Psoas muscle (tissue), 8 donors: Measurements from ENCODE around the gene COPS9. TPM values are rescaled to one million over a fixed set of nuclear protein-coding genes. Genes with fewer than 3 reads are reported as not detected.

ENCODE experiments used
- ATAC-seq, 4 donors: fragments of 200-7000 bp; cut with Tn5 transposase; one replicate each; pipeline ENCODE4 v1.9.1; 2020; ENCODE audit warnings: moderate library complexity in 3 of 4, mild to moderate bottlenecking in 2 of 4
- DNase-seq, 2 donors: peaks; one replicate each; pipeline ENCODE4 v3.0.0-alpha.2; 2020
- H3K27ac ChIP-seq: fragments of 200-600 bp; one replicate; pipeline ENCODE4 v1.8.0; 2022
- H3K27me3 ChIP-seq, 3 donors: fragments of 200-600 bp in 1 of 3; one replicate each; pipeline versions ENCODE4 v1.6.1 to v1.8.0; 2013 to 2022; ENCODE audit warnings: low read length in 2 of 3, mild to moderate bottlenecking in 2 of 3, moderate library complexity in 1 of 3; ENCODE audit not compliant: insufficient read depth in 3 of 3
- H3K36me3 ChIP-seq, 2 donors: fragments of 200-600 bp in 1 of 2; one replicate each; pipeline versions ENCODE4 v1.6.1 to v1.8.0; 2013 to 2022; ENCODE audit warnings: low read depth in 1 of 2, mild to moderate bottlenecking in 1 of 2, moderate library complexity in 1 of 2; ENCODE audit not compliant: insufficient read depth in 1 of 2
- H3K4me1 ChIP-seq: fragments of 200-600 bp; one replicate; pipeline ENCODE4 v1.8.0; 2022
- H3K4me3 ChIP-seq: fragments of 200-600 bp; one replicate; pipeline ENCODE4 v1.8.0; 2022; ENCODE audit warnings: mild to moderate bottlenecking
- H3K9me3 ChIP-seq: fragments of 200-600 bp; one replicate; pipeline ENCODE4 v1.8.0; 2022
- WGBS, 3 donors: extraction: QIAGEN DNeasy Blood & Tissue Kit; methylation state at CpG; one replicate each; pipeline versions ENCODE4 v1.1.6 to v1.1.7; 2013; 5-methylcytosine and 5-hydroxymethylcytosine counted together
- intact Hi-C, 2 donors: fragments of 100-400 bp; cut with DNase I; formaldehyde crosslinking; loops; one replicate each; pipeline versions ENCODE4 v1.11.0 to v1.14.2; 2022
- polyA plus RNA-seq, 3 donors: library from polyadenylated mRNA; stranded (reverse); fragments of 200-250 nt; gene quantifications; one replicate each; pipeline ENCODE4 v1.2.3, GENCODE V29; 2013
- total RNA-seq, 4 donors: library from RNA; stranded (reverse); fragmentation: NEBNext Ultra II Directional in 2 of 4; extraction: Animal tissue kit (Norgen Biotek cat#: 25700) in 2 of 4; gene quantifications; one replicate each; pipeline versions ENCODE4 v1.2.1 to v1.2.4, GENCODE V29; 2021 to 2023
- TF ChIP-seq, protein P1 (sequence below): fragments of 200-600 bp; IDR thresholded peaks from one replicate; pipeline ENCODE4 v1.8.0; 2022; ENCODE audit warnings: antibody characterized with exemption
- donor health status: healthy with polysubstance abuse.
- donor health status: DM: no; HTN: no; CAD: no; lungs with moderate emphysema.
- donor health status: Bipolar disorder and iron deficiency.
- donor health status: healthy.
- donor health status: DM: yes; HTN: yes; CAD: no.
- donor health status: DM: no; HTN: no; CAD: no.
- donor health status: DM: no; HTN: no; CAD: no.
- donor health status: DM: yes; HTN: yes; CAD: no.

COPS9 gene
- total and polyA plus RNA-seq, 7 donors: 136 to 597 (median 214) TPM

GRCh38 chr2:240134466-240134865 is 1.6 kb downstream of the COPS9 start:
- Histone ChIP-seq H3K9me3 (no peaks in the 10 kb centered on the region), H3K36me3 (peaks cover 4 to 44% of the 10 kb centered on the region in 2 donors), H3K4me1 (peaks cover 12% of the 10 kb centered on the region), H3K27ac (peak overlapping the region; percentile 23), H3K27me3 (no peaks in the 10 kb centered on the region), H3K4me3 (peak overlapping the region; percentile 99)
- ATAC-seq: no peak
- 68 to 87% (median 68%) methylated on average over 6 of the region's 6 CpGs for WGBS, 3 donors
- intact Hi-C loops: loop anchor here in 1 of 2 donors (10.0 kb wide), 1 partner anchor 200 kb away; no protein-coding TSS in a partner anchor
- no peak for DNase-seq
- TF ChIP-seq, protein P1, sequence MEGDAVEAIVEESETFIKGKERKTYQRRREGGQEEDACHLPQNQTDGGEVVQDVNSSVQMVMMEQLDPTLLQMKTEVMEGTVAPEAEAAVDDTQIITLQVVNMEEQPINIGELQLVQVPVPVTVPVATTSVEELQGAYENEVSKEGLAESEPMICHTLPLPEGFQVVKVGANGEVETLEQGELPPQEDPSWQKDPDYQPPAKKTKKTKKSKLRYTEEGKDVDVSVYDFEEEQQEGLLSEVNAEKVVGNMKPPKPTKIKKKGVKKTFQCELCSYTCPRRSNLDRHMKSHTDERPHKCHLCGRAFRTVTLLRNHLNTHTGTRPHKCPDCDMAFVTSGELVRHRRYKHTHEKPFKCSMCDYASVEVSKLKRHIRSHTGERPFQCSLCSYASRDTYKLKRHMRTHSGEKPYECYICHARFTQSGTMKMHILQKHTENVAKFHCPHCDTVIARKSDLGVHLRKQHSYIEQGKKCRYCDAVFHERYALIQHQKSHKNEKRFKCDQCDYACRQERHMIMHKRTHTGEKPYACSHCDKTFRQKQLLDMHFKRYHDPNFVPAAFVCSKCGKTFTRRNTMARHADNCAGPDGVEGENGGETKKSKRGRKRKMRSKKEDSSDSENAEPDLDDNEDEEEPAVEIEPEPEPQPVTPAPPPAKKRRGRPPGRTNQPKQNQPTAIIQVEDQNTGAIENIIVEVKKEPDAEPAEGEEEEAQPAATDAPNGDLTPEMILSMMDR: no peak

GRCh38 chr2:240133401-240133800 is 2.7 kb downstream of the COPS9 start:
- peaks cover 18% of the 10 kb centered on the region for H3K4me1 ChIP-seq
- H3K9me3 ChIP-seq: no peaks in the 10 kb centered on the region
- ATAC-seq: no peak
- H3K27ac ChIP-seq: no peak overlapping the region
- DNase-seq: peak in 1 of 2 donors; percentile 41
- H3K36me3 ChIP-seq: peaks cover 7 to 47% of the 10 kb centered on the region in 2 donors
- WGBS, 3 donors: 56 to 71% (median 62%) methylated on average over 10 of the region's 10 CpGs
- intact Hi-C loops: loop anchor here in 1 of 2 donors (10.0 kb wide), 1 partner anchor 199 kb away; no protein-coding TSS in a partner anchor
- H3K4me3 ChIP-seq: no peak overlapping the region
- no peaks in the 10 kb centered on the region for H3K27me3 ChIP-seq
- TF ChIP-seq, protein P1: no peak

GRCh38 chr2:240132651-240132980 is 3.5 kb downstream of the COPS9 start:
- intact Hi-C loops: loop anchor here in 1 of 2 donors (10.0 kb wide), 1 partner anchor 198 kb away; no protein-coding TSS in a partner anchor
- WGBS, 3 donors: 45 to 85% (median 53%) methylated on average over 5 of the region's 5 CpGs
- Histone ChIP-seq H3K27me3 (no peaks in the 10 kb centered on the region), H3K36me3 (peaks cover 7 to 54% of the 10 kb centered on the region in 2 donors), H3K27ac (no peak overlapping the region), H3K4me3 (no peak overlapping the region), H3K4me1 (peaks cover 26% of the 10 kb centered on the region), H3K9me3 (no peaks in the 10 kb centered on the region)
- ATAC-seq: no peak
- DNase-seq: peak in 1 of 2 donors; percentile 35
- TF ChIP-seq, protein P1: no peak

DNA sequence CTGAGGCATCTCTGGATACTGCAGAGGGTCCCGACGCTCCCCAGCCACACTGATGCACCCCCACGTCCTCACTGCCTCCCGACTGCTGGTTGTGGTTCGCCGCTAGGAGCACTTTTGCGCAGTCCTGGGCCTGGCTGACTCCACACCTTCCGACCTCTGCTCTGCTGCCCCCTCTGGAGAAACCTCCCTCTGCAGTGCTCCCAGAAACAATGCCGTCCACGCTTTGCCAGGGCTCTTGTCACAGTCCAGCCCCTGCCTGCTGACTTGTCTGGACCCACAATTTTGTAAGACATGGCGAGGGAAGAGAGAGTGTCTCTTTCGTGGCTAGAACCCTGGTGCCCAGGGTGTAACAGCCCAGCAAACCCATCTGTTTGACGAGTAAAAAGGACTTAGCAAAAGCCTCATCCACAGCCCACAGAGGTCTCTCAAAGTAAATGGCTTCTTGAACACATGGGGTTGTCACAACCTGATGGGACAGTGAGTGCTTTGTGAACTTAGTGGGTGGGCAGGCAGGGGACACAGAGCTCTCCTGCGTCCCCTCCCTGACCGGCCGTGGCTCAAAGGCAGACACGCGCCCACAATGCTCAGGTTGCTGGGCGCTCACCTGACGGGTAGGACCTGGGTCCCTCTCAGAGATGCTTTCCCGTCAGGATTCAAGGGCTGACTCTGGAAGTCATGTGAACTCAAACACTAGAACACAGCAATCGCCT is 4.0 kb downstream of the COPS9 start:
- intact Hi-C loops: loop anchor here in 1 of 2 donors (10.0 kb wide), 1 partner anchor 197 kb away; no protein-coding TSS in a partner anchor
- Histone ChIP-seq H3K27me3 (no peaks in the 10 kb centered on the region), H3K9me3 (no peaks in the 10 kb centered on the region), H3K4me3 (no peak overlapping the region), H3K27ac (no peak overlapping the region), H3K36me3 (peaks cover 7 to 57% of the 10 kb centered on the region in 2 donors), H3K4me1 (peaks cover 26% of the 10 kb centered on the region)
- TF ChIP-seq, protein P1: no peak
- DNase-seq (peak in 1 of 2 donors; percentile 19), ATAC-seq (no peak)
- WGBS, 3 donors: 83 to 91% (median 87%) methylated on average over 22 of the region's 22 CpGs
